ENCODE data around the gene TAS2R1. TPM values are rescaled to one million over a fixed set of nuclear protein-coding genes. Genes with fewer than 3 reads are reported as not detected.

The TAS2R1 gene
- total RNA-seq: not detected in 2 replicates

DNA sequence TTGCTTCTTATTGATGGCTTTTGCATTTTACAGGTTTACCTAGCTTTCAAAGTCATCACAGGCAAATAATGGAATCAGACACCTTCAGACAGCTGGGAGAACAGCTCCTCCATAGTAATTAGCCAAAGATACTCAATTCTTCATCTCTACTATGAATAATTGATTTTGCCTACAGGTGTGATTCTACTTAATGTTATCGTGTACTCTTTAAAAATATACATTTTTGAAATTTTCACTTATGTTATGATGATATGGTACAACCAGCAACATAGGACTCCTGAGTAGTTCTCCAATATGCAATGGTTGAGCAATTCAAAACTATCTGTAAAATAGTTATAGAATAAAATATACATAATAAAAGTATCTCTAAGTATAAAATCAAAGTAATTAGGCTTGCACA lies at the start of gene TAS2R1:
Gene TAS2R1, minus strand, starts transcription at position 101 of the 400 bp plus-strand sequence. CDS start 319 bp downstream, outside the sequence.
- TF ChIP-seq CTCF (conservative IDR thresholded peaks at IDR 0.05; ENCODE audit: low read depth, low read length): no peak
- H3K4me3 ChIP-seq (ENCODE audit: low read depth, low read length): no peak within 1 kb of the TSS
- no peak for DNase-seq (ENCODE audit: low read depth)

DNA sequence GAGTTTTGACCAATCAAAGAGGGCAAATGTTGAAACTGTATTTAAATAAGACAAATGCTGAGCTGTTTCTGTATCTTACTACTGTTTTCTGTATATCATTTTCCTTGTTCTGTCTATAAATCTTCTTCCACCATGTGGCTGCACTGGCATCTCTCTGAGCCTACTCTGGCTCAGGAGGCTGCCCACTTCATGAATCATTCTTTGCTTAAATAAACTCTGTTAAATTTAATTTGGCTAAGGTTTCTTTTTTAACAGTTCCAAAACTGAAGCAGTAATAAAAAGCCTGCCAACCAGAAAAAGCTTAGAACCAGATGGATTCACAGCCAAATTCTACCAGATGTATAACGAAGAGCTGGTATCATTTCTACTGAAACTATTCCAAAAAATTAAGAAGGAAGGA lies 40.2 kb upstream of the TAS2R1 start:
- H3K4me3 ChIP-seq (ENCODE audit: low read depth, low read length): no peak overlapping the region
- no peak for TF ChIP-seq CTCF (conservative IDR thresholded peaks at IDR 0.05; ENCODE audit: low read depth, low read length)
- no peak for DNase-seq (ENCODE audit: low read depth)

DNA sequence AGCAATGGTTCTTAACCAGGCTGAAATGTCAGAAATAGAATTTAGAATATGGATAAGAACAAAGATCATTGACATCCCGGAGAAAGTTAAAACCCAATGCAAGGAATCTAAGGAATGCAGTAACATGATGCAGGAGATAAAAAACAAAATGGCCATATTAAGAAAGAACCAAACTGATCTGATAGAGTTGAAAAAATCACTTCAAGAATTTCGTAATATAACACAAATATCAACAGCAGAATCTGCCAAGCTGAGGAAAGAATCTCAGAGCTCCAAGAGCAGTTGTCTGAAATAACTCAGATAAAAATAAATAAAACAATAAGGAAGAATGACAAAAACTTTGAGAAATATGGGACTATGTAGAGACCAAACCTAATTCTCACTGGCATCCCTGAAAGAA lies 37.8 kb upstream of the TAS2R1 start:
- no peak for DNase-seq (ENCODE audit: low read depth)
- H3K4me3 ChIP-seq (ENCODE audit: low read depth, low read length): no peak overlapping the region
- TF ChIP-seq CTCF (conservative IDR thresholded peaks at IDR 0.05; ENCODE audit: low read depth, low read length): no peak

GRCh38 chr5:9663891-9664290 lies 33.7 kb upstream of the TAS2R1 start:
- no peak for DNase-seq (ENCODE audit: low read depth)
- no peak overlapping the region for H3K4me3 ChIP-seq (ENCODE audit: low read depth, low read length)
- no peak for TF ChIP-seq CTCF (conservative IDR thresholded peaks at IDR 0.05; ENCODE audit: low read depth, low read length)

- no peak for DNase-seq (ENCODE audit: low read depth)
- no peak for TF ChIP-seq CTCF (conservative IDR thresholded peaks at IDR 0.05; ENCODE audit: low read depth, low read length)
- H3K4me3 ChIP-seq (ENCODE audit: low read depth, low read length): no peak overlapping the region
Measured at GRCh38 chr5:9661316-9662015, 31.3 kb upstream of the TAS2R1 start.

GRCh38 chr5:9658706-9659105 lies 28.6 kb upstream of the TAS2R1 start:
- TF ChIP-seq CTCF (conservative IDR thresholded peaks at IDR 0.05; ENCODE audit: low read depth, low read length): no peak
- no peak overlapping the region for H3K4me3 ChIP-seq (ENCODE audit: low read depth, low read length)
- DNase-seq (ENCODE audit: low read depth): no peak

GRCh38 chr5:9657819-9658218 lies 27.7 kb upstream of the TAS2R1 start:
- no peak for DNase-seq (ENCODE audit: low read depth)
- TF ChIP-seq CTCF (conservative IDR thresholded peaks at IDR 0.05; ENCODE audit: low read depth, low read length): no peak
- H3K4me3 ChIP-seq (ENCODE audit: low read depth, low read length): no peak overlapping the region
